OCI-LY7 (cell line): ENCODE data around the gene GYPB. TPM values are rescaled to one million over a fixed set of nuclear protein-coding genes. Genes with fewer than 3 reads are reported as not detected.
"Not testable (repeated sequence)": the region's sequence is repeated elsewhere in the genome, so short reads cannot be mapped to it uniquely, and the experiment has no call there.

Experiments
- BruUV-seq: library from RNA; stranded (reverse); fragments of 400-500 nt; replicated peaks from 2 replicates; lab custom pipeline; 2021; lab: Mats Ljungman, UMichigan
- CTCF ChIA-PET: fragments of 300-600 bp; sonication (Branson Sonifier 250); formaldehyde crosslinking; loops from one replicate; lab custom pipeline; 2022; ENCODE audit warnings: antibody characterized with exemption; ENCODE audit not compliant: unreplicated experiment; lab: Charles Lee
- POLR2A ChIA-PET: fragments of 300-600 bp; sonication (Branson Sonifier 250); formaldehyde crosslinking; loops from one replicate; lab custom pipeline; 2022; ENCODE audit warnings: antibody characterized with exemption; lab: Charles Lee
- DNase-seq: peaks from one replicate; pipeline ENCODE4 v3.0.0-alpha.2; 2015; ENCODE audit warnings: low spot score
- H2AFZ ChIP-seq: fragments of 200-600 bp; sonication (generic), shearing (Covaris generic); 2 replicates; pipeline ENCODE4 v1.6.1; 2014; ENCODE audit warnings: mild to moderate bottlenecking, antibody characterized with exemption, low read length, moderate library complexity
- H3K27ac ChIP-seq: fragments of 200-600 bp; sonication (generic); 2 replicates; pipeline ENCODE4 v1.5.1; 2014; ENCODE audit warnings: mixed run types, low read depth, mild to moderate bottlenecking, moderate library complexity, low read length, inconsistent platforms; ENCODE audit not compliant: poor library complexity, severe bottlenecking
- H3K36me3 ChIP-seq: fragments of 200-600 bp; sonication (generic); 2 replicates; pipeline ENCODE4 v1.6.1; 2014; ENCODE audit warnings: mild to moderate bottlenecking, antibody characterized with exemption, low read length, moderate library complexity, mixed read lengths; ENCODE audit not compliant: insufficient read depth
- H3K4me1 ChIP-seq: fragments of 200-600 bp; sonication (generic); 2 replicates; pipeline ENCODE4 v1.5.1; 2014; ENCODE audit warnings: mild to moderate bottlenecking, low read length; ENCODE audit not compliant: insufficient read depth, poor library complexity, severe bottlenecking
- H3K4me2 ChIP-seq: fragments of 200-600 bp; sonication (generic); 2 replicates; pipeline ENCODE4 v1.6.1; 2014; ENCODE audit warnings: mild to moderate bottlenecking, low read length
- H3K4me3 ChIP-seq: fragments of 200-600 bp; sonication (generic); 2 replicates; pipeline ENCODE4 v1.5.1; 2014; ENCODE audit warnings: mild to moderate bottlenecking, low read depth, low read length; ENCODE audit not compliant: poor library complexity, severe bottlenecking
- H3K79me2 ChIP-seq: fragments of 200-600 bp; sonication (generic); 2 replicates; pipeline ENCODE4 v1.6.1; 2016; ENCODE audit warnings: low read depth, mild to moderate bottlenecking, low read length, moderate library complexity, mixed read lengths; ENCODE audit not compliant: insufficient read depth
- H3K9me2 ChIP-seq: fragments of 200-600 bp; sonication (generic); 2 replicates; pipeline ENCODE4 v1.6.1; 2016; ENCODE audit warnings: mild to moderate bottlenecking, low read length, mixed read lengths; ENCODE audit not compliant: insufficient read depth
- H3K9me3 ChIP-seq: fragments of 200-600 bp; sonication (generic); 2 replicates; pipeline ENCODE4 v1.6.1; 2014; ENCODE audit warnings: mild to moderate bottlenecking, mixed run types, low read length, mixed read lengths
- H4K20me1 ChIP-seq: fragments of 200-600 bp; sonication (generic); 2 replicates; pipeline ENCODE4 v1.6.1; 2014; ENCODE audit warnings: mild to moderate bottlenecking, antibody characterized with exemption, low read length, moderate library complexity, mixed read lengths; ENCODE audit not compliant: insufficient read depth
- intact Hi-C: fragments of 100-400 bp; cut with micrococcal nuclease; formaldehyde crosslinking; loops from one replicate; pipeline ENCODE4 v1.10.0; 2022; ENCODE audit not compliant: unreplicated experiment
- total RNA-seq, 2 experiments: library from RNA; depleted of rRNA in 1 of 2; stranded (reverse); fragments of >200 nt in 1 of 2; shearing (Covaris generic) in 1 of 2; gene quantifications; 2 replicates each; pipeline ENCODE4 v1.2.3, GENCODE V29; 2014 to 2022

Gene GYPB
- total RNA-seq, 2 experiments from 2014 or later: not detected

GRCh38 chr4:144004868-144005557 is 14.2 kb downstream of the GYPB start:
- H3K36me3 ChIP-seq, H4K20me1 ChIP-seq, CTCF ChIA-PET, H3K27ac ChIP-seq, H3K4me3 ChIP-seq, BruUV-seq, H3K9me3 ChIP-seq, DNase-seq, H3K79me2 ChIP-seq, H2AFZ ChIP-seq, H3K4me2 ChIP-seq, H3K4me1 ChIP-seq, H3K9me2 ChIP-seq: not testable (repeated sequence)
- intact Hi-C loops: loop anchor here (5.0 kb wide), 1 partner anchor 118 kb away; no protein-coding TSS in a partner anchor
- POLR2A ChIA-PET: interaction anchor here (0.6 kb wide), 2 partner anchors 17 to 978 kb away, joined by 3 read pairs; no protein-coding TSS in a partner anchor

DNA sequence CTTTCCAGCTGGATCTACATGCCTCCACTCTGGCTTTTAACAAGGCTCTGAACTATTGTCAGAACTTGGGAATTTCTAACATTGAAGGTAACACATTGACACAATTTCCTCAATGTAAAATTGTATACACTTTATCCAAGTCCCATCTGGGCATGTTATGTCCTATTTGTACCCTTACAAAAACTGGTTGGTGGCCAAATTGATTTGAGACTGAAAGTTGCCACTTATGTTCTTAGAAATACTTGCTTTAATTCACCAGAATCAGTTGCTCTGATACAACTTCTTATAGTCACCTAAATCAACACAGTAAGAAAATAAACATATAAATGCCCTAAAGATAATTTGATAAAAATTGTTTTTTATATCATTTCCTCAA is 15.3 kb downstream of the GYPB start:
- H3K4me2 ChIP-seq, H3K4me3 ChIP-seq, H3K9me3 ChIP-seq, H4K20me1 ChIP-seq, H3K79me2 ChIP-seq, H3K27ac ChIP-seq, H2AFZ ChIP-seq, DNase-seq, H3K9me2 ChIP-seq, BruUV-seq, CTCF ChIA-PET, H3K4me1 ChIP-seq, intact Hi-C loops, POLR2A ChIA-PET, H3K36me3 ChIP-seq: not testable (repeated sequence)

DNA sequence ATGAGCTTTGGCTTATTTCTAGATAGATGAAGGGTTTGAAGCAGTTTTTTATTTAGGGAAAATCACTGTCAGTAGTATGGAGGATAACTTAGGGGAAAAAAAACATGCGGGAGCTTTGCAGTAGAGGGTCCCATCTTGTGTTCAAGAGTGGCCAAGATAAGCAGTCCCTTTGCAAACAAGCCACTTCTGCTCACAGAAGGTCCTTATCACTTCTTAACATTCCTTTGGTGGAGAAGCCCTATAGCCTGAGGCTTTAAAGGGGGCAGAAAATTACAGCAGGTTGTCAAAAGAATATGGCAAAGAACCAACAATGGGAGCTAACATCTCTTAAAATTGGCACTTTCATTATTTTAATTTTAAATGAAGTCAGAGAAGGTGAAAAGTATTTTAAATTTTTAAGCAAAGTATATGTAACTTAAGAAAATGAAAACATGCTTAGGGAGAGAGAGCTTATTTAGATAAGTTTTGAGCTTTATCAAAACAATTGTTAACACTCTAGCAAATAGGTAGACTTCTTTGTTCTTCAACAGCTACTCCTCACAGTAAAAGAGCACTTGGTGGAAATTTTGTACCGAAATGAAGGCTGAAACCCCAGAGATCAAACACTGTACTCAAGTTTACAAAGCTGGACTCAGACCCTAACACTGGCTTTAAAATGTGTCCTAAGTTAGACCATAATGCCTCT is 15.8 kb downstream of the GYPB start:
- intact Hi-C loops, DNase-seq, BruUV-seq, H3K27ac ChIP-seq, H4K20me1 ChIP-seq, H3K4me1 ChIP-seq, CTCF ChIA-PET, H3K4me2 ChIP-seq, POLR2A ChIA-PET, H3K9me3 ChIP-seq, H2AFZ ChIP-seq, H3K4me3 ChIP-seq, H3K9me2 ChIP-seq, H3K79me2 ChIP-seq, H3K36me3 ChIP-seq: not testable (repeated sequence)

GRCh38 chr4:144000331-144000995 is 18.7 kb downstream of the GYPB start:
- H3K79me2 ChIP-seq, H3K9me3 ChIP-seq, POLR2A ChIA-PET, H3K4me2 ChIP-seq, H2AFZ ChIP-seq, H3K36me3 ChIP-seq, H3K27ac ChIP-seq, CTCF ChIA-PET, BruUV-seq, intact Hi-C loops, H3K9me2 ChIP-seq, DNase-seq, H4K20me1 ChIP-seq, H3K4me3 ChIP-seq, H3K4me1 ChIP-seq: not testable (repeated sequence)

GRCh38 chr4:143996193-143996592 is 23.0 kb downstream of the GYPB start:
- H3K79me2 ChIP-seq, H3K4me1 ChIP-seq, intact Hi-C loops, H3K4me2 ChIP-seq, H3K9me3 ChIP-seq, H2AFZ ChIP-seq, H3K27ac ChIP-seq, H3K36me3 ChIP-seq, CTCF ChIA-PET, H3K9me2 ChIP-seq, H3K4me3 ChIP-seq, BruUV-seq, POLR2A ChIA-PET, H4K20me1 ChIP-seq: not testable (repeated sequence)
- peak; percentile 41 for DNase-seq

DNA sequence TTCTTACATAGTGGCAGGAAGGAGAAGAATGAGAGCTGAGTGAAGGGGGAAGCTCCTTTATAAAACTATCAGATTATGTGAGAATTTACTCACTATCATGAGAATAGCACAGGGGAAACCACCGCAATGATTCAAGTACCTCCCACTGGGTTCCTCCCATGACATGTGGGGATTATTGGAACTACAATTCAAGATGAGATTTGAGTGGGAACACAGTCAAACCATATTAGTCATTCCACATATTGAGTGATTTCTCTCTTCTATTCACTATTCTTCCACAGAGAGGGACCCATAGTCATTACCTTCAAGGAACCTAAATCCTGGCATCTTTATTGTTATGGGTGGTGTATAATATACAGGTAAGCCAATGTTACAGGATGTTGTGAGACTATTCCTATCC is 27.4 kb downstream of the GYPB start:
- H3K4me3 ChIP-seq, H3K4me2 ChIP-seq, POLR2A ChIA-PET, intact Hi-C loops, H3K9me3 ChIP-seq, H3K79me2 ChIP-seq, H3K9me2 ChIP-seq, H3K36me3 ChIP-seq, H2AFZ ChIP-seq, H3K27ac ChIP-seq, DNase-seq, CTCF ChIA-PET, H3K4me1 ChIP-seq, H4K20me1 ChIP-seq, BruUV-seq: not testable (repeated sequence)
